ENCODE data around the gene CDC42BPB.

The CDC42BPB gene

GRCh38 chr14:102903889-102904512, 153.3 kb downstream of the CDC42BPB start:
- DNase-seq (ENCODE audit: low read depth): no peak
- H3K4me3 ChIP-seq (ENCODE audit: low read depth, low read length): no peak overlapping the region
- no peak for TF ChIP-seq CTCF (IDR thresholded peaks at IDR 0.05; ENCODE audit: control insufficient read depth, extremely low read depth, insufficient read depth)

- no peak overlapping the region for H3K4me3 ChIP-seq (ENCODE audit: low read depth, low read length)
- no peak for TF ChIP-seq CTCF (IDR thresholded peaks at IDR 0.05; ENCODE audit: control insufficient read depth, extremely low read depth, insufficient read depth)
- DNase-seq (ENCODE audit: low read depth): no peak
Measured at GRCh38 chr14:102903248-102903888, 154.0 kb downstream of the CDC42BPB start.

- DNase-seq (ENCODE audit: low read depth): no peak
- no peak overlapping the region for H3K4me3 ChIP-seq (ENCODE audit: low read depth, low read length)
- no peak for TF ChIP-seq CTCF (IDR thresholded peaks at IDR 0.05; ENCODE audit: control insufficient read depth, extremely low read depth, insufficient read depth)
Measured at GRCh38 chr14:102902523-102903247, 154.7 kb downstream of the CDC42BPB start.

- no peak overlapping the region for H3K4me3 ChIP-seq (ENCODE audit: low read depth, low read length)
- TF ChIP-seq CTCF (IDR thresholded peaks at IDR 0.05; ENCODE audit: control insufficient read depth, extremely low read depth, insufficient read depth): no peak
- no peak for DNase-seq (ENCODE audit: low read depth)
Measured at GRCh38 chr14:102902086-102902485, 155.3 kb downstream of the CDC42BPB start.

- no peak for DNase-seq (ENCODE audit: low read depth)
- TF ChIP-seq CTCF (IDR thresholded peaks at IDR 0.05; ENCODE audit: control insufficient read depth, extremely low read depth, insufficient read depth): no peak
- H3K4me3 ChIP-seq (ENCODE audit: low read depth, low read length): no peak overlapping the region
Measured at GRCh38 chr14:102901633-102902032, 155.7 kb downstream of the CDC42BPB start.

GRCh38 chr14:102900631-102901571, 156.4 kb downstream of the CDC42BPB start:
- DNase-seq (ENCODE audit: low read depth): no peak
- TF ChIP-seq CTCF (IDR thresholded peaks at IDR 0.05; ENCODE audit: control insufficient read depth, extremely low read depth, insufficient read depth): no peak
- no peak overlapping the region for H3K4me3 ChIP-seq (ENCODE audit: low read depth, low read length)

Data from LNCaP clone FGC (cell line).